HepG2 (cell line): ENCODE measurements around the gene CERS5. TPM values are rescaled to one million over a fixed set of nuclear protein-coding genes. Genes with fewer than 3 reads are reported as not detected.

Experiments
- CBX5 ChIP-seq: sonication (generic); formaldehyde crosslinking; IDR thresholded peaks from 2 replicates; pipeline ENCODE4 v1.4.0; 2020; ENCODE audit warnings: missing genetic modification reagents, borderline replicate concordance
- CENPT ChIP-seq: sonication (generic); formaldehyde crosslinking; IDR thresholded peaks from 2 replicates; pipeline ENCODE4 v1.8.0; 2022; ENCODE audit warnings: low read depth, mild to moderate bottlenecking, moderate library complexity, missing genetic modification reagents
- EEA1 ChIP-seq: sonication (generic); formaldehyde crosslinking; IDR thresholded peaks from 2 replicates; pipeline ENCODE4 v1.5.1; 2020; ENCODE audit warnings: mild to moderate bottlenecking, missing genetic modification reagents, borderline replicate concordance
- HNRNPL ChIP-seq: fragments of 200-400 bp; formaldehyde crosslinking; IDR thresholded peaks from 2 replicates; pipeline ENCODE4 v1.6.1; 2017; ENCODE audit warnings: mild to moderate bottlenecking, low read depth, low read length
- HNRNPLL ChIP-seq: fragments of 200-400 bp; formaldehyde crosslinking; IDR thresholded peaks from 2 replicates; pipeline ENCODE4 v1.6.1; 2017; ENCODE audit warnings: mild to moderate bottlenecking, low read depth, low read length; ENCODE audit not compliant: poor library complexity, severe bottlenecking
- KLF16 ChIP-seq, 2 experiments: sonication (generic) in 1 of 2; formaldehyde crosslinking in 1 of 2; IDR thresholded peaks; 2 replicates each; pipeline versions ENCODE4 v1.6.1 to v1.8.0; 2016 to 2023; ENCODE audit warnings: missing genetic modification reagents in 2 of 2, missing compliant biosample characterization in 1 of 2
- NFYC ChIP-seq: IDR thresholded peaks from 2 replicates; pipeline ENCODE4 v1.6.1; 2016; ENCODE audit warnings: missing genetic modification reagents, missing compliant biosample characterization
- PRMT3 ChIP-seq: sonication (generic); formaldehyde crosslinking; IDR thresholded peaks from 2 replicates; pipeline ENCODE4 v1.8.1; 2022; ENCODE audit warnings: low read depth, mild to moderate bottlenecking, moderate library complexity, missing genetic modification reagents, borderline replicate concordance
- RFXANK ChIP-seq: IDR thresholded peaks from 2 replicates; pipeline ENCODE4 v1.6.1; 2016
- SMARCC2 ChIP-seq: fragments of 450-650 bp; IDR thresholded peaks from 2 replicates; pipeline ENCODE4 v1.6.1; 2017; ENCODE audit warnings: antibody characterized with exemption, mild to moderate bottlenecking
- SNAPC2 ChIP-seq: sonication (generic); formaldehyde crosslinking; IDR thresholded peaks from 2 replicates; pipeline ENCODE4 v1.8.1; 2022; ENCODE audit warnings: mild to moderate bottlenecking, missing genetic modification reagents
- SOX5 ChIP-seq: IDR thresholded peaks from 2 replicates; pipeline ENCODE4 v1.6.1; 2016; ENCODE audit warnings: borderline replicate concordance
- TBP ChIP-seq: sonication (generic); formaldehyde crosslinking; IDR thresholded peaks from 2 replicates; pipeline ENCODE4 v1.5.0; 2020; ENCODE audit warnings: missing genetic modification reagents
- ZBTB7B ChIP-seq: sonication (generic); formaldehyde crosslinking; IDR thresholded peaks from 2 replicates; pipeline ENCODE4 v1.4.0; 2020; ENCODE audit warnings: missing genetic modification reagents
- ZFP82 ChIP-seq: sonication (generic); formaldehyde crosslinking; IDR thresholded peaks from 2 replicates; pipeline ENCODE4 v1.5.1; 2020; ENCODE audit warnings: mild to moderate bottlenecking, missing genetic modification reagents, borderline replicate concordance
- ZNF101 ChIP-seq: sonication (generic); formaldehyde crosslinking; IDR thresholded peaks from 2 replicates; pipeline ENCODE4 v1.4.0; 2020; ENCODE audit warnings: mild to moderate bottlenecking, low read depth, missing genetic modification reagents, borderline replicate concordance
- ZNF17 ChIP-seq: sonication (generic); formaldehyde crosslinking; IDR thresholded peaks from 2 replicates; pipeline ENCODE4 v1.5.0; 2020; ENCODE audit warnings: mild to moderate bottlenecking, missing genetic modification reagents
- ZNF224 ChIP-seq: sonication (generic); formaldehyde crosslinking; IDR thresholded peaks from 2 replicates; pipeline ENCODE4 v1.5.0; 2020; ENCODE audit warnings: mild to moderate bottlenecking, missing genetic modification reagents
- ZNF230 ChIP-seq: sonication (generic); formaldehyde crosslinking; IDR thresholded peaks from 2 replicates; pipeline ENCODE4 v1.4.0; 2020; ENCODE audit warnings: mild to moderate bottlenecking, missing genetic modification reagents
- ZNF326 ChIP-seq: sonication (generic); formaldehyde crosslinking; IDR thresholded peaks from 2 replicates; pipeline ENCODE4 v1.4.0; 2020; ENCODE audit warnings: missing genetic modification reagents, borderline replicate concordance
- ZNF547 ChIP-seq: sonication (generic); formaldehyde crosslinking; IDR thresholded peaks from 2 replicates; pipeline ENCODE4 v1.5.1; 2020; ENCODE audit warnings: mild to moderate bottlenecking, missing genetic modification reagents
- ZNF605 ChIP-seq: sonication (generic); formaldehyde crosslinking; IDR thresholded peaks from 2 replicates; pipeline ENCODE4 v1.8.0; 2022; ENCODE audit warnings: mild to moderate bottlenecking, missing genetic modification reagents
- ZNF766 ChIP-seq: sonication (generic); formaldehyde crosslinking; IDR thresholded peaks from 2 replicates; pipeline ENCODE4 v1.5.0; 2020; ENCODE audit warnings: missing genetic modification reagents, borderline replicate concordance
- ZNF879 ChIP-seq: sonication (generic); formaldehyde crosslinking; IDR thresholded peaks from 2 replicates; pipeline ENCODE4 v1.8.1; 2023; ENCODE audit warnings: missing genetic modification reagents
- ZZZ3 ChIP-seq: sonication (generic); formaldehyde crosslinking; IDR thresholded peaks from 2 replicates; pipeline ENCODE4 v1.4.0; 2020; ENCODE audit warnings: missing genetic modification reagents, mild to moderate bottlenecking, borderline replicate concordance
- polyA plus RNA-seq, 8 experiments: library from polyadenylated mRNA; depleted of rRNA in 3 of 8; stranded (reverse) in 7 of 8; unstranded in 1 of 8; fragments of >200 nt; fragmentation: Illumina TruSeq in 4 of 8; extraction: Trizol in 4 of 8; gene quantifications; 2 replicates each; pipeline versions ENCODE4 v1.2.1 to v1.2.3, GENCODE V29; 2011 to 2016; ENCODE audit warnings: low read depth in 4 of 8, missing spikeins in 1 of 8, mixed read lengths in 1 of 8; ENCODE audit not compliant: insufficient read depth in 1 of 8
- total RNA-seq, 5 experiments: library from RNA; depleted of rRNA; stranded (reverse); fragments of >200 nt; fragmentation: Illumina TruSeq; extraction: Trizol; gene quantifications; 2 replicates each; pipeline ENCODE4 v1.2.3, GENCODE V29; 2016; ENCODE audit warnings: low read depth in 1 of 5
- TF ChIP-seq, protein P1 (sequence below): sonication (generic); formaldehyde crosslinking; IDR thresholded peaks from 2 replicates; pipeline ENCODE4 v1.4.0; 2020; ENCODE audit warnings: mild to moderate bottlenecking, missing genetic modification reagents
- TF ChIP-seq, protein P2 (sequence below): IDR thresholded peaks from 2 replicates; pipeline ENCODE4 v1.6.1; 2016; ENCODE audit warnings: missing compliant biosample characterization, missing genetic modification reagents, borderline replicate concordance
- TF ChIP-seq, protein P3 (sequence below): sonication (generic); formaldehyde crosslinking; conservative IDR thresholded peaks from 2 replicates; pipeline ENCODE4 v1.8.0; 2022; ENCODE audit warnings: low read depth, missing genetic modification reagents

CERS5 gene
- total and polyA plus RNA-seq, 2 of the 13 experiments (the other 11 are each of a cell fraction or from before 2014, with no cell fraction given), result 22.3 to 48.8 TPM

DNA sequence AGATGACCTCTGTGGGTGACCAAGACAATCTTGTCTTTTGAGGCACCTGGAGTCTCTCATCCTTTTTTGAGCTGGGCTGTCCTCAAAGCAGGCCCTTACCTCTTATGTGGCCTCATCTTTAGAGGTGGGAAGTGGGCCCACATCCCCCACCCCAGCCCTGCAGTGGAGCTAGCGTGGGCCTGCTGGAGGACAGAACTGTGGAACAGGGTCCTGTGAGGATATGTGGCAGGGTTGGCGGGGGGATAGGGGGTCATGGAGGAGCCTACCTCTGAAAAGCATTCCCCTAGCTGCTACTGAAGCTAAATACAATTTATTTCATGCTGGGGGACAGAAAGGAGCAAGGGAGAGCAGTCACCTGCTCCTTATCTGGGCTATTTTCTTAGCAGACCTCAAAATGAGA is 63.8 kb downstream of the CERS5 start (continued):
- TF ChIP-seq ZNF224 (CRISPR knock-in tag), result 0 out of 2 replicates have a peak, but pooled peaks have one; percentile 25
- TF ChIP-seq CBX5, result no peak
- TF ChIP-seq ZNF879 (CRISPR knock-in tag), result 0 out of 2 replicates have a peak, but pooled peaks have one; percentile 6
- no peak for TF ChIP-seq RFXANK
- TF ChIP-seq HNRNPL, result no peak
- TF ChIP-seq, protein P1, sequence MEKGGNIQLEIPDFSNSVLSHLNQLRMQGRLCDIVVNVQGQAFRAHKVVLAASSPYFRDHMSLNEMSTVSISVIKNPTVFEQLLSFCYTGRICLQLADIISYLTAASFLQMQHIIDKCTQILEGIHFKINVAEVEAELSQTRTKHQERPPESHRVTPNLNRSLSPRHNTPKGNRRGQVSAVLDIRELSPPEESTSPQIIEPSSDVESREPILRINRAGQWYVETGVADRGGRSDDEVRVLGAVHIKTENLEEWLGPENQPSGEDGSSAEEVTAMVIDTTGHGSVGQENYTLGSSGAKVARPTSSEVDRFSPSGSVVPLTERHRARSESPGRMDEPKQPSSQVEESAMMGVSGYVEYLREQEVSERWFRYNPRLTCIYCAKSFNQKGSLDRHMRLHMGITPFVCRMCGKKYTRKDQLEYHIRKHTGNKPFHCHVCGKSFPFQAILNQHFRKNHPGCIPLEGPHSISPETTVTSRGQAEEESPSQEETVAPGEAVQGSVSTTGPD (CRISPR knock-in tag), result no peak
- TF ChIP-seq PRMT3 (CRISPR knock-in tag), result no peak
- TF ChIP-seq ZFP82 (CRISPR knock-in tag), result no peak
- no peak for TF ChIP-seq ZNF230
- TF ChIP-seq, protein P2, sequence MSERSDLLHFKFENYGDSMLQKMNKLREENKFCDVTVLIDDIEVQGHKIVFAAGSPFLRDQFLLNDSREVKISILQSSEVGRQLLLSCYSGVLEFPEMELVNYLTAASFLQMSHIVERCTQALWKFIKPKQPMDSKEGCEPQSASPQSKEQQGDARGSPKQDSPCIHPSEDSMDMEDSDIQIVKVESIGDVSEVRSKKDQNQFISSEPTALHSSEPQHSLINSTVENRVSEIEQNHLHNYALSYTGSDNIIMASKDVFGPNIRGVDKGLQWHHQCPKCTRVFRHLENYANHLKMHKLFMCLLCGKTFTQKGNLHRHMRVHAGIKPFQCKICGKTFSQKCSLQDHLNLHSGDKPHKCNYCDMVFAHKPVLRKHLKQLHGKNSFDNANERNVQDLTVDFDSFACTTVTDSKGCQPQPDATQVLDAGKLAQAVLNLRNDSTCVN, result no peak
- TF ChIP-seq ZBTB7B (CRISPR knock-in tag), result no peak
- TF ChIP-seq ZNF101 (CRISPR knock-in tag), result no peak
- TF ChIP-seq CENPT (CRISPR knock-in tag), result no peak
- TF ChIP-seq ZNF605, result peak; percentile 3; the same call in 1 of the 2 replicates
- TF ChIP-seq EEA1 (CRISPR knock-in tag), result no peak
- no peak for TF ChIP-seq ZNF17 (CRISPR knock-in tag)
- no peak for TF ChIP-seq TBP (CRISPR knock-in tag)
- no peak for TF ChIP-seq SOX5
- no peak for TF ChIP-seq ZNF547 (CRISPR knock-in tag)
- TF ChIP-seq, protein P3, sequence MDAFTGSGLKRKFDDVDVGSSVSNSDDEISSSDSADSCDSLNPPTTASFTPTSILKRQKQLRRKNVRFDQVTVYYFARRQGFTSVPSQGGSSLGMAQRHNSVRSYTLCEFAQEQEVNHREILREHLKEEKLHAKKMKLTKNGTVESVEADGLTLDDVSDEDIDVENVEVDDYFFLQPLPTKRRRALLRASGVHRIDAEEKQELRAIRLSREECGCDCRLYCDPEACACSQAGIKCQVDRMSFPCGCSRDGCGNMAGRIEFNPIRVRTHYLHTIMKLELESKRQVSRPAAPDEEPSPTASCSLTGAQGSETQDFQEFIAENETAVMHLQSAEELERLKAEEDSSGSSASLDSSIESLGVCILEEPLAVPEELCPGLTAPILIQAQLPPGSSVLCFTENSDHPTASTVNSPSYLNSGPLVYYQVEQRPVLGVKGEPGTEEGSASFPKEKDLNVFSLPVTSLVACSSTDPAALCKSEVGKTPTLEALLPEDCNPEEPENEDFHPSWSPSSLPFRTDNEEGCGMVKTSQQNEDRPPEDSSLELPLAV (CRISPR knock-in tag), result no peak
- no peak for TF ChIP-seq KLF16 (CRISPR knock-in tag; IDR thresholded peaks at IDR 0.05)
- TF ChIP-seq ZNF766 (CRISPR knock-in tag), result 0 out of 2 replicates have a peak, but pooled peaks have one; percentile 30
- no peak for TF ChIP-seq NFYC
- no peak for TF ChIP-seq ZNF326 (CRISPR knock-in tag)
- TF ChIP-seq ZZZ3 (CRISPR knock-in tag), result no peak
- no peak for TF ChIP-seq SMARCC2
- no peak for TF ChIP-seq SNAPC2 (CRISPR knock-in tag)
- no peak for TF ChIP-seq HNRNPLL
- TF ChIP-seq, all 625 proteins: peak for 5
